GM12878 (cell line): Measurements from ENCODE around the gene NCR3LG1. TPM values are rescaled to one million over a fixed set of nuclear protein-coding genes. Genes with fewer than 3 reads are reported as not detected.

Experiments
- ATAC-seq: fragments of 200-7000 bp; cut with Tn5 transposase; 3 replicates; pipeline ENCODE4 v1.9.1; 2020; ENCODE audit warnings: mild to moderate bottlenecking, moderate library complexity
- BruUV-seq: library from RNA; stranded (reverse); fragments of 400-500 nt; replicated peaks from 2 replicates; lab custom pipeline; 2021; lab: Mats Ljungman, UMichigan
- CTCF ChIA-PET: fragments of 300-600 bp; sonication (Branson Sonifier 250); formaldehyde crosslinking; extraction: SDS; loops from one replicate; lab custom pipeline; 2021; ENCODE audit warnings: inconsistent platforms; lab: Yijun Ruan, JAX
- POLR2A ChIA-PET: fragments of 350-600 bp; formaldehyde crosslinking; extraction: SDS; loops from one replicate; lab custom pipeline; 2021; ENCODE audit warnings: inconsistent platforms; lab: Charles Lee
- RAD21 ChIA-PET: fragments of 300-600 bp; sonication (Branson Sonifier 250); formaldehyde crosslinking; loops from one replicate; lab custom pipeline; 2023; ENCODE audit warnings: antibody characterized with exemption; ENCODE audit not compliant: unreplicated experiment; lab: Charles Lee
- SMC1A ChIA-PET: fragments of 300-600 bp; sonication (Branson Sonifier 250); formaldehyde crosslinking; loops from one replicate; lab custom pipeline; 2023; ENCODE audit not compliant: unreplicated experiment, uncharacterized antibody; lab: Charles Lee
- DNase-seq: peaks from one replicate; pipeline ENCODE4 v3.0.0-alpha.2; 2011; ENCODE audit warnings: low read depth, low spot score
- FAIRE-seq: peaks from 3 replicates; lab custom pipeline; 2011; peaks lifted over from hg19 to GRCh38; lab: Jason Lieb, UNC
- H2AFZ ChIP-seq: 2 replicates; pipeline ENCODE4 v1.6.0; 2011; ENCODE audit warnings: low read depth, low read length, control low read depth; ENCODE audit not compliant: control insufficient read depth
- H3K27ac ChIP-seq: 2 replicates; pipeline ENCODE4 v1.5.1; 2011; ENCODE audit warnings: control low read depth; ENCODE audit not compliant: control insufficient read depth, insufficient read depth
- H3K27me3 ChIP-seq, 2 experiments: replicated peaks in 1 of 2; 2 replicates each; pipeline versions ENCODE4 v1.6.0 to v1.6.1; 2011; ENCODE audit warnings: low read length in 1 of 2; ENCODE audit not compliant: control insufficient read depth in 2 of 2, insufficient read depth in 2 of 2
- H3K36me3 ChIP-seq, 2 experiments: 2 replicates each; pipeline ENCODE4 v1.5.1; 2011; ENCODE audit warnings: low read length in 1 of 2; ENCODE audit not compliant: control insufficient read depth in 2 of 2, insufficient read depth in 2 of 2
- H3K4me1 ChIP-seq: 2 replicates; pipeline ENCODE4 v1.6.1; 2011; ENCODE audit warnings: mild to moderate bottlenecking, low read length, moderate library complexity, mixed read lengths; ENCODE audit not compliant: control insufficient read depth, insufficient read depth
- H3K4me2 ChIP-seq: 2 replicates; pipeline ENCODE4 v1.6.0; 2011; ENCODE audit warnings: control low read depth; ENCODE audit not compliant: control insufficient read depth, insufficient read depth
- H3K4me3 ChIP-seq: fragments of 200-600 bp; sonication (generic); 2 replicates; pipeline ENCODE4 v1.5.1; 2016
- H3K79me2 ChIP-seq: 2 replicates; pipeline ENCODE4 v1.6.0; 2011; ENCODE audit warnings: low read length; ENCODE audit not compliant: control insufficient read depth, insufficient read depth
- H3K9ac ChIP-seq: 2 replicates; pipeline ENCODE4 v1.8.0; 2011; ENCODE audit warnings: low read length, control low read depth, mixed read lengths; ENCODE audit not compliant: control insufficient read depth, insufficient read depth
- H3K9me3 ChIP-seq: replicated peaks from 3 replicates; pipeline ENCODE4 v1.5.1; 2011; ENCODE audit warnings: mild to moderate bottlenecking, low read length; ENCODE audit not compliant: control insufficient read depth, insufficient read depth
- H4K20me1 ChIP-seq: 2 replicates; pipeline ENCODE4 v1.6.0; 2011; ENCODE audit not compliant: control insufficient read depth, insufficient read depth
- ASH2L ChIP-seq: fragments of 300-600, 200-600 bp; sonication (generic); IDR thresholded peaks from 2 replicates; pipeline ENCODE4 v1.6.1; 2017; ENCODE audit warnings: low read depth, mild to moderate bottlenecking, borderline replicate concordance
- BRCA1 ChIP-seq: IDR thresholded peaks from 2 replicates; pipeline ENCODE4 v1.6.1; 2011; ENCODE audit warnings: low read depth, low read length, improper control_type of control experiment
- CBFB ChIP-seq: IDR thresholded peaks from 2 replicates; pipeline ENCODE4 v1.6.1; 2016; ENCODE audit warnings: antibody characterized with exemption, low read depth
- CREB1 ChIP-seq: IDR thresholded peaks from 2 replicates; pipeline ENCODE4 v1.6.1; 2012; ENCODE audit warnings: low read depth, mild to moderate bottlenecking, inconsistent platforms
- IRF4 ChIP-seq: IDR thresholded peaks from 2 replicates; pipeline ENCODE4 v1.6.1; 2011; ENCODE audit warnings: low read depth, low read length
- MEF2A ChIP-seq: IDR thresholded peaks from 2 replicates; pipeline ENCODE4 v1.6.1; 2011; ENCODE audit warnings: low read depth, mild to moderate bottlenecking, low read length, moderate library complexity; ENCODE audit not compliant: insufficient read depth
- MXI1 ChIP-seq: fragments of 150-350 bp; IDR thresholded peaks from 2 replicates; pipeline ENCODE4 v1.6.1; 2011; ENCODE audit warnings: low read depth, mild to moderate bottlenecking, inconsistent platforms, low read length, improper control_type of control experiment
- NR2C1 ChIP-seq: fragments of 450-650 bp; IDR thresholded peaks from 2 replicates; pipeline ENCODE4 v1.6.1; 2017; ENCODE audit warnings: antibody characterized with exemption, mild to moderate bottlenecking, moderate library complexity
- NR2F1 ChIP-seq: fragments of 450-650 bp; conservative IDR thresholded peaks from 2 replicates; pipeline ENCODE4 v1.6.1; 2017; ENCODE audit warnings: mild to moderate bottlenecking
- POU2F2 ChIP-seq: IDR thresholded peaks from 3 replicates; pipeline ENCODE4 v1.6.1; 2011; ENCODE audit warnings: low read depth, mild to moderate bottlenecking, low read length, borderline replicate concordance
- RUNX3 ChIP-seq: IDR thresholded peaks from 2 replicates; pipeline ENCODE4 v1.6.1; 2012; ENCODE audit warnings: low read length, inconsistent platforms
- SMAD5 ChIP-seq: IDR thresholded peaks from 2 replicates; pipeline ENCODE4 v1.6.1; 2016; ENCODE audit warnings: antibody characterized with exemption, low read depth
- SREBF1 ChIP-seq: IDR thresholded peaks from 2 replicates; pipeline ENCODE4 v1.6.1; 2012; ENCODE audit warnings: mild to moderate bottlenecking, low read length
- STAT1 ChIP-seq: fragments of 450-650 bp; conservative IDR thresholded peaks from 2 replicates; pipeline ENCODE4 v1.6.1; 2014; ENCODE audit warnings: antibody characterized with exemption, mild to moderate bottlenecking
- TARDBP ChIP-seq: IDR thresholded peaks from 2 replicates; pipeline ENCODE4 v1.6.1; 2016; ENCODE audit warnings: borderline replicate concordance
- TCF3 ChIP-seq: IDR thresholded peaks from 2 replicates; pipeline ENCODE4 v1.6.1; 2012; ENCODE audit warnings: low read depth, mild to moderate bottlenecking, low read length, borderline replicate concordance; ENCODE audit not compliant: insufficient read depth
- WRNIP1 ChIP-seq: IDR thresholded peaks from 2 replicates; pipeline ENCODE4 v1.6.1; 2011; ENCODE audit warnings: low read depth, low read length, improper control_type of control experiment, borderline replicate concordance
- WGBS: methylation state at CpG from one replicate; pipeline ENCODE4 v1.1.6; 2016; ENCODE audit warnings: low lambda C conversion rate; ENCODE audit not compliant: insufficient replicate concordance, insufficient coverage; ENCODE audit errors: missing lambda C conversion rate; 5-methylcytosine and 5-hydroxymethylcytosine counted together
- in situ Hi-C: fragments of 300-500 bp; cut with MboI; formaldehyde crosslinking; loops from 9 replicates; pipeline ENCODE4 v1.14.3; 2018; ENCODE audit warnings: mixed read lengths
- intact Hi-C: fragments of 100-400 bp; cut with micrococcal nuclease; formaldehyde crosslinking; loops from one replicate; pipeline ENCODE4 v1.14.2; 2022; ENCODE audit not compliant: unreplicated experiment
- polyA plus RNA-seq, 11 experiments: library from polyadenylated mRNA; depleted of rRNA in 4 of 11; unstranded in 6 of 11; stranded (reverse) in 5 of 11; fragments of >200 nt; fragmentation: Nextera tagmentation in 4 of 11; fragmentation: Illumina TruSeq in 1 of 11; extraction: Ambion mirVana in 4 of 11; extraction: Trizol in 1 of 11; gene quantifications; 1 replicate in 1 of 11; 2 replicates in 10 of 11; pipeline versions ENCODE4 v1.2.1 to v1.2.3, GENCODE V29; 2011 to 2016; ENCODE audit warnings: inconsistent platforms in 2 of 11, missing spikeins in 2 of 11, low read depth in 1 of 11
- total RNA-seq, 4 experiments: library from RNA; depleted of rRNA in 3 of 4; stranded (reverse); fragments of >200 nt in 3 of 4; fragmentation: Illumina TruSeq in 1 of 4; extraction: Trizol in 1 of 4; gene quantifications; 2 replicates each; pipeline versions ENCODE4 v1.2.1 to v1.2.3, GENCODE V29; 2013 to 2021
- TF ChIP-seq, protein P1 (sequence below): fragments of 450-650 bp; formaldehyde crosslinking; IDR thresholded peaks from 2 replicates; pipeline ENCODE4 v1.4.0; 2022; ENCODE audit warnings: mild to moderate bottlenecking, moderate library complexity
- TF ChIP-seq, protein P2 (sequence below): fragments of 450-650 bp; IDR thresholded peaks from 2 replicates; pipeline ENCODE4 v1.6.1; 2017; ENCODE audit warnings: antibody characterized with exemption, mild to moderate bottlenecking, moderate library complexity

The NCR3LG1 gene
- total and polyA plus RNA-seq, 10 of the 15 experiments (the other 5 are each of a cell fraction or from before 2014, with no cell fraction given) = under 0.01 to 0.18 (median 0.11) TPM; not detected in 2

GRCh38 chr11:17314232-17314547 lies 37.4 kb upstream of the NCR3LG1 start (continued):
- TF ChIP-seq POU2F2 (no peak), IRF4 (no peak), SREBF1 (no peak), CREB1 (no peak), NR2C1 (no peak), NR2F1 (no peak), SMAD5 (no peak), BRCA1 (no peak)

GRCh38 chr11:17314904-17315426 lies 36.6 kb upstream of the NCR3LG1 start:
- intact Hi-C loops (no loop called here), in situ Hi-C loops (no loop called here)
- BruUV-seq = no TSS peak
- H3K27me3 ChIP-seq = no peaks in the 10 kb centered on the region
- H4K20me1 ChIP-seq = no peaks in the 10 kb centered on the region
- RAD21 ChIA-PET = interaction anchor here (1.1 kb wide), 1 partner anchor 213 kb away, joined by 3 read pairs; no protein-coding TSS in a partner anchor
- WGBS = 94% methylated on average over 1 of the region's 1 CpG
- H3K4me1 ChIP-seq = no peaks in the 10 kb centered on the region
- DNase-seq (no peak), ATAC-seq (no peak), FAIRE-seq (no peak)
- no peaks in the 10 kb centered on the region for H3K9me3 ChIP-seq
- H3K79me2 ChIP-seq = no peaks in the 10 kb centered on the region
- H3K36me3 ChIP-seq = no peaks in the 10 kb centered on the region; a peak in 1 of 4 replicates
- no peak overlapping the region for H3K9ac ChIP-seq
- POLR2A ChIA-PET = no interaction called here
- no peak overlapping the region for H3K27ac ChIP-seq
- H3K4me2 ChIP-seq = no peak overlapping the region
- SMC1A ChIA-PET = no interaction called here
- CTCF ChIA-PET = interaction anchor here (1.1 kb wide), 1 partner anchor 85 kb away, joined by 4 read pairs; no protein-coding TSS in a partner anchor
- H2AFZ ChIP-seq = no peak overlapping the region
- H3K4me3 ChIP-seq = no peak overlapping the region
- TF ChIP-seq WRNIP1 (no peak), CBFB (no peak), TCF3 (no peak), RUNX3 (no peak), STAT1 (no peak), ASH2L (no peak), MEF2A (no peak), TARDBP (no peak), MXI1 (no peak)
- TF ChIP-seq, protein P1, sequence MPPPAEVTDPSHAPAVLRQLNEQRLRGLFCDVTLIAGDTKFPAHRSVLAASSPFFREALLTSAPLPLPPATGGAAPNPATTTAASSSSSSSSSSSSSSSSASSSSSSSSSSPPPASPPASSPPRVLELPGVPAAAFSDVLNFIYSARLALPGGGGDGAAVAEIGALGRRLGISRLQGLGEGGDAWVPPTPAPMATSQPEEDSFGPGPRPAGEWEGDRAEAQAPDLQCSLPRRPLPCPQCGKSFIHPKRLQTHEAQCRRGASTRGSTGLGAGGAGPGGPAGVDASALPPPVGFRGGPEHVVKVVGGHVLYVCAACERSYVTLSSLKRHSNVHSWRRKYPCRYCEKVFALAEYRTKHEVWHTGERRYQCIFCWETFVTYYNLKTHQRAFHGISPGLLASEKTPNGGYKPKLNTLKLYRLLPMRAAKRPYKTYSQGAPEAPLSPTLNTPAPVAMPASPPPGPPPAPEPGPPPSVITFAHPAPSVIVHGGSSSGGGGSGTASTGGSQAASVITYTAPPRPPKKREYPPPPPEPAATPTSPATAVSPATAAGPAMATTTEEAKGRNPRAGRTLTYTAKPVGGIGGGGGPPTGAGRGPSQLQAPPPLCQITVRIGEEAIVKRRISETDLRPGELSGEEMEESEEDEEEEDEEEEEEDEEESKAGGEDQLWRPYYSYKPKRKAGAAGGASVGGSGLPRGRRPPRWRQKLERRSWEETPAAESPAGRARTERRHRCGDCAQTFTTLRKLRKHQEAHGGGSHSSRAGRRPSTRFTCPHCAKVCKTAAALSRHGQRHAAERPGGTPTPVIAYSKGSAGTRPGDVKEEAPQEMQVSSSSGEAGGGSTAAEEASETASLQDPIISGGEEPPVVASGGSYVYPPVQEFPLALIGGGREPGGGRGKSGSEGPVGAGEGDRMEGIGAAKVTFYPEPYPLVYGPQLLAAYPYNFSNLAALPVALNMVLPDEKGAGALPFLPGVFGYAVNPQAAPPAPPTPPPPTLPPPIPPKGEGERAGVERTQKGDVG = no peak
- TF ChIP-seq, protein P2, sequence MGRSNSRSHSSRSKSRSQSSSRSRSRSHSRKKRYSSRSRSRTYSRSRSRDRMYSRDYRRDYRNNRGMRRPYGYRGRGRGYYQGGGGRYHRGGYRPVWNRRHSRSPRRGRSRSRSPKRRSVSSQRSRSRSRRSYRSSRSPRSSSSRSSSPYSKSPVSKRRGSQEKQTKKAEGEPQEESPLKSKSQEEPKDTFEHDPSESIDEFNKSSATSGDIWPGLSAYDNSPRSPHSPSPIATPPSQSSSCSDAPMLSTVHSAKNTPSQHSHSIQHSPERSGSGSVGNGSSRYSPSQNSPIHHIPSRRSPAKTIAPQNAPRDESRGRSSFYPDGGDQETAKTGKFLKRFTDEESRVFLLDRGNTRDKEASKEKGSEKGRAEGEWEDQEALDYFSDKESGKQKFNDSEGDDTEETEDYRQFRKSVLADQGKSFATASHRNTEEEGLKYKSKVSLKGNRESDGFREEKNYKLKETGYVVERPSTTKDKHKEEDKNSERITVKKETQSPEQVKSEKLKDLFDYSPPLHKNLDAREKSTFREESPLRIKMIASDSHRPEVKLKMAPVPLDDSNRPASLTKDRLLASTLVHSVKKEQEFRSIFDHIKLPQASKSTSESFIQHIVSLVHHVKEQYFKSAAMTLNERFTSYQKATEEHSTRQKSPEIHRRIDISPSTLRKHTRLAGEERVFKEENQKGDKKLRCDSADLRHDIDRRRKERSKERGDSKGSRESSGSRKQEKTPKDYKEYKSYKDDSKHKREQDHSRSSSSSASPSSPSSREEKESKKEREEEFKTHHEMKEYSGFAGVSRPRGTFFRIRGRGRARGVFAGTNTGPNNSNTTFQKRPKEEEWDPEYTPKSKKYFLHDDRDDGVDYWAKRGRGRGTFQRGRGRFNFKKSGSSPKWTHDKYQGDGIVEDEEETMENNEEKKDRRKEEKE = no peak
